Superior temporal gyrus (tissue), 1 donor: ENCODE results near the gene RAD51D.
"Not testable (repeated sequence)": the region's sequence is repeated elsewhere in the genome, so short reads cannot be mapped to it uniquely, and the experiment has no call there.

Experiments
- DNase-seq: peaks from one replicate; pipeline ENCODE4 v3.0.0-alpha.2; 2016; ENCODE audit errors: extremely low spot score

RAD51D gene

GRCh38 chr17:35119370-35120165 is at the start of gene RAD51D:
Gene RAD51D (minus strand): TSS chr17:35119860. CDS start chr17:35119613, 247 bp downstream.
- DNase-seq = peak; percentile 76

- no peak for DNase-seq
Measured at GRCh38 chr17:35167666-35168065, 48.0 kb upstream of the RAD51D start.

- DNase-seq = peak; percentile 69
Measured at GRCh38 chr17:35167046-35167445, 47.4 kb upstream of the RAD51D start.

- no peak for DNase-seq
Measured at GRCh38 chr17:35166526-35166925, 46.9 kb upstream of the RAD51D start.

GRCh38 chr17:35164716-35165115 is 45.1 kb upstream of the RAD51D start:
- DNase-seq = no peak

- DNase-seq = no peak
Measured at GRCh38 chr17:35163886-35164285, 44.2 kb upstream of the RAD51D start.

- no peak for DNase-seq
Measured at GRCh38 chr17:35162755-35163154, 43.1 kb upstream of the RAD51D start.

- DNase-seq = no peak
Measured at GRCh38 chr17:35161281-35161761, 41.7 kb upstream of the RAD51D start.

- no peak for DNase-seq
Measured at GRCh38 chr17:35160354-35161201, 40.9 kb upstream of the RAD51D start.

GRCh38 chr17:35159940-35160339 is 40.3 kb upstream of the RAD51D start:
- DNase-seq = no peak

- DNase-seq = no peak
Measured at GRCh38 chr17:35155246-35155645, 35.6 kb upstream of the RAD51D start.

- DNase-seq = no peak
Measured at GRCh38 chr17:35154196-35155165, 34.8 kb upstream of the RAD51D start.

DNA sequence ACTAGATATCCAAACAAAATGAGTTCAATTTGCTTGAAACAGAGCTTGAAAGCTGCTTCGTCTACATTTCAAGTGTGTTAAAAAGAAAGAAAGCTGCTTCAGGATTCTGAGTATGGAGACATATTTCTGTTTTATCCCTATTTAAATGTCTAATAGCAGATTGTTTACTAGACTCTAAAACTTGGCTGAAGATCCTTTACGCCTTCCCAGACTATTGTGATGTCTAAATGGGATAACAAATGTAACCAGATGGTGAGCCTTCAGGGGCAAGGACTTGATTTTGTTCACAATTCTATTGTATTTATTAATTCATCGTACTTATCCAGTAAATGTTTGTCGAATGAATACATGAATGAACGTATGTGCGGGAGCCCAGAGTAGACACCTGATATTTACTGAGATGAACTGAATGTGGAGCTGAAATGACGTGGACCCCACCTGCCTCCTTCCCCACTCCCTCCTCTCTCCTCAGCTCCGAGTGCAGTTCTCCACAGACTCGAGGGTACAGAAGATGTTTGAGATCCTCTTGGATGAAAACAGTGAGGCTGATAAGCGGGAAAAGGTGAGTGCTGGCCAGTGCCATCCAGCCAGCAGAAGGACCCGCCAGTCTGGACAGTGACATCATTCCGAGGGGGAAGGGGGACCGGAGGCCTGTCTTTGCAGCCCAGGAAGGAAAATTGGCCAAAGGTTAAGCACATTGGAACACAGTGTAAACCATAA is 32.9 kb upstream of the RAD51D start:
- no peak for DNase-seq

DNA sequence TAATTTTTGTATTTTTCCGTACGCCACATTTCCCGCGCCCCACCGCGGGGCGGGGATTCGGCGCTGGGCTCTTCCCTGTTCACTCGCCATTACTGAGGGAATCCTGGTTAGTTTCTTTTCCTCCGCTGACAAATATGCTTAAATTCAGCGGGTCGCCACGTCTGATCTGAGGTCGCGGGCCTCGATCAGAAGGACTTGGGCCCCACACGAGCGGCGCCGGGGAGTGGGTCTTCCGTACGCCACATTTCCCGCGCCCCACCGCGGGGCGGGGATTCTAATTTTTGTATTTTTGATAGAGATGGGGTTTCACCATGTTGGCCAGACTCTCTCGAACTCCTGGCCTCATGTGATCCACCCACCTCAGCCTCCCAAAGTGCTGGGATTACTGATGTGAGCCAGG is 31.4 kb upstream of the RAD51D start:
- not testable (repeated sequence) for DNase-seq

DNA sequence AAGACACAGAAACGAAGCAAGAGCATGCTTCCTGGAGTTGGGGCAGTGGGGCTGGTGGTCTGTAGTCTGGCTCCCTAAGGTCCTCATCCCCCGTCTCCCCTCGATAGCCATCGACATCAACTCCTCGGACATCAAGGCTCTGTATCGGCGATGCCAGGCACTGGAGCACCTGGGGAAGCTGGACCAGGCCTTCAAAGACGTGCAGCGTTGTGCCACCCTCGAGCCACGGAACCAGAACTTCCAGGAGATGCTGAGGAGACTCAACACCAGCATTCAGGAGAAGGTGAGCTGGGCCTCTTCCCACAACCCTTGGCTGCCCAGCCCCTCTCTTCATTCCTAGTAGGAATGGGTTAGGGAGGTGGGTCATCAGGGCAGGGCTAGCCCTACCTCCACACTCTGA is 30.3 kb upstream of the RAD51D start:
- DNase-seq = no peak

GRCh38 chr17:35148144-35148543 is 28.5 kb upstream of the RAD51D start:
- DNase-seq = no peak

- DNase-seq = no peak
Measured at GRCh38 chr17:35147375-35147905, 27.8 kb upstream of the RAD51D start, which contains the start of gene UNC45B. Gene UNC45B (plus strand): TSS chr17:35147817. CDS start chr17:35148264, 447 bp downstream.

- DNase-seq = no peak
Measured at GRCh38 chr17:35146214-35146833, 26.7 kb upstream of the RAD51D start.

DNA sequence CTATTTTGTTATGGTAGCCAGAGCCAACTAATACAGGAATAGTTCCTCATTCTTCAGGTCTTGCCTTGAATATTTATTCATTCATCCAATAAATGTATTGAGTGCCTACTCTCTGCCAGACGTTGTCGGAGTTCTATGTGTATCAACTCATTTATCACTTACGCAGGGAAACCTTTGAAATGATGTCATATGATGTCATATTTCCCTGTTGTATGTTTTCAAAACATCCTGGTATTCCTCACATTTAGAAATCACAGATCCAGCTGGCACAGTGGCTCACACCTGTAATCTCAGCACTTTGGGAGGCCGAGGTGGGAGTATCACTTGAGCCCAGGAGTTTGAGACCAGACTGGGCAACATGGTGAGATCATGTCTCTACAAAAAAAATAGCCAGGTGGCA is 25.2 kb upstream of the RAD51D start:
- no peak for DNase-seq

GRCh38 chr17:35142467-35142796 is 22.8 kb upstream of the RAD51D start:
- no peak for DNase-seq
